Muscle of arm (tissue), 14 donors: ENCODE measurements around the gene ZIC2. TPM values are rescaled to one million over a fixed set of nuclear protein-coding genes. Genes with fewer than 3 reads are reported as not detected.
"Not testable (repeated sequence)": the region's sequence is repeated elsewhere in the genome, so short reads cannot be mapped to it uniquely, and the experiment has no call there.

Source experiments
- DNase-seq: peaks from one replicate; pipeline ENCODE4 v3.0.0-alpha.2; 2013
- long read RNA-seq, 11 donors: transcript quantifications; one replicate each; lab custom pipeline, GENCODE V29; 2026
- polyA plus RNA-seq, 12 donors: library from polyadenylated mRNA; unstranded; fragments of 120-200 nt; gene quantifications; one replicate each; pipeline ENCODE4 v1.2.1, GENCODE V29; 2013; ENCODE audit not compliant: insufficient read length in 12 of 12

ZIC2 gene
- polyA plus RNA-seq, result 1 to 10 TPM in 1 of 12 donors, under 1 TPM in 5, not detected in 6; 0.04 to 1.1 (median 0.21) TPM
- long read RNA-seq, donor 1, result 0 reads
- long read RNA-seq, donor 2, result 0 reads
- long read RNA-seq, donor 3, result 0 reads
- long read RNA-seq, donor 4, result 0 reads
- long read RNA-seq, donor 5, result 0 reads
- long read RNA-seq, donor 6, result 0 reads
- long read RNA-seq, donor 7, result 0 reads
- long read RNA-seq, donor 8, result 0 reads
- long read RNA-seq, donor 9, result 0 reads
- long read RNA-seq, donor 10, result 0 reads
- long read RNA-seq, donor 11, result 0 reads

DNA sequence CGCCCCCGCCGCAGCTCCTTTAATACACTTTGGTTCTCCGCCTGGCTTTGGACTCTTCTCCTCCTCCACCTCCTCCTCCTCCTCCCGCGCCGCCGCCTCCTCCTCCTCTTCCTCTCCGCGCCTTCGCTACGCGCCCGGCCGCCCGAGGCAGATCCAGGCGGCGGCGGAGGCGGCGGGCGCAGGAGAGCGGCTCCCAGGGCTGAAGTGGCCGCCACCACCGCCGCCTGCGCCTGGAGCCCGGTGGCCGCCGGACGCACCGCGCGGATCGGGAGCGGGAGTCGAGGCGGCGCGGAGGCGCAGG, at the start of gene ZIC2:
Gene ZIC2, plus strand, starts transcription at position 50 of the 301 bp plus-strand sequence. CDS start 281 bp downstream, outside the sequence.
- no peak for DNase-seq

DNA sequence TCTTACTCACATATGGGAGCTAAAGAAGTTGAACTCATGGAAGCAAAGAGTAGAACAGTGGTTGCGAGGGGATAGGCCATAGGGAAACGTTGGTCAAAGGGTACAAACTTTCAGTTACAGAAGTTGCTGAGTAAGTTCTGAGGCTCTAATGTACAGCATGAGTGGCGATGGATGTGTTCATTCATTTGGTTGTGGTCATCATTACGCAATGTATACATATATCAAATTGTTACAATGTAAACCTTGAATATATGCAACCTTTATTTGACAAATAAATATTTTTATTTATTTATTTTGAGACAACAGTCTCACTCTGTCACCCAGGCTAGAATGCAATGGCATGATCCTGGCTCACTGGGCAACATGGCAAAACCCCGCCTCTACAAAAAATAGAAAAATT, 48.7 kb upstream of the ZIC2 start:
- no peak for DNase-seq

GRCh38 chr13:99935772-99936171, 45.8 kb upstream of the ZIC2 start:
- no peak for DNase-seq

DNA sequence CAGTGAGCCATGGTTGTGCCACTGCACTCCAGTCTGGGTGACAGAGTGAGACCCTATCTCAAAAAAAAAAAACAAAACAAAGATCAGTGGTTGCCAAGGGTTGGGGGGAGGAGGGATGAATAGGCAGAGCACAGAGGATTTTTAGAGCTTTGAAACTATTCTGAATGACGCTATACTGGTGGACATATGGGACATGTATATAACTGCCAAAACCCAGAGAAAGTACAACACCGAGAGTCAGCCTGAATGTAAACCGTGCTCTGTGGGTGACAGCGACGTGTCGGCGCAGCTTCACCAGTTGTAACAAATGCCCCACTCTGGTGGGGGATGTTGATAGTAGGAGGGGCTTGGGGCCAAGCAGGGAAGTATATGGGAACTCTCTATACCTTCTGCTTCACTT, 42.9 kb upstream of the ZIC2 start:
- no peak for DNase-seq

DNA sequence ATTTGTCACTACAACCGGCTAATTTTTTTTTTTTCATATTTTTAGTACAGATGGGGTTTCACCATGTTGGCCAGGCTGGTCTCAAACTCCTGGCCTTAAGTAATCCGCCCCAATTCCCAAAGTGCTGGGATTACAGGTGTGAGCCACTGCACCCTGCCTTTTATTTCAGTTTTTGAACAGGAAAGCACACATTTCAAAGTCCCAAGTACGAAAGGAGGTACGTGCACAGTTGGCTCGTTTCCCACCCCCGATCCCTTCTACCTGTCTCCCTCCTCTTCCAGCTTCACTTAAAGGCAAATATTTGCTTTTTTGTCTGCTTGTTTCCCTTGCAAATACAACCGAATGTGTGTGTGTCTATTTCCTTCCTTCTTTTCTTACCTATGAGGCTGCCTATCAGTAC, 40.5 kb upstream of the ZIC2 start:
- no peak for DNase-seq

DNA sequence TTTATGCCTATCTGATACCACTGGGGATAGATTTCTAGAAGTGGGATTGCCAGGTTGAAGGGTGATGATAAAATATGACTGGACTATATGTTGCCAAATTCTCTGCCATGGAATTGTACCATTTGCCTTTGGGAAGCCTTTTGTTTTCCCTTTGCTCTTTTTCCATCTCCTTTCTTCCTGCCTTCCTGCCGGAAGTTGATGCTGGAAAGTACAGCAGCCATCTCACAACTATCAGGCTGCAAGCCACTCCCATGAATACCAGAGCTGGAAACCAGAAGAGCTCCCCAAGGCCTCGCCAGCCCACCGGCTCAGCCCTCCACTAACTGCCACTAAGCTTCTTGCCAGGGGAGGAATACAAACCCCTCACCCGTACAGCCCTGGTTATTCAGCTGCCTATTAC, 39.7 kb upstream of the ZIC2 start:
- DNase-seq, result no peak

- no peak for DNase-seq
Observed at GRCh38 chr13:99944102-99944501, 37.5 kb upstream of the ZIC2 start.

DNA sequence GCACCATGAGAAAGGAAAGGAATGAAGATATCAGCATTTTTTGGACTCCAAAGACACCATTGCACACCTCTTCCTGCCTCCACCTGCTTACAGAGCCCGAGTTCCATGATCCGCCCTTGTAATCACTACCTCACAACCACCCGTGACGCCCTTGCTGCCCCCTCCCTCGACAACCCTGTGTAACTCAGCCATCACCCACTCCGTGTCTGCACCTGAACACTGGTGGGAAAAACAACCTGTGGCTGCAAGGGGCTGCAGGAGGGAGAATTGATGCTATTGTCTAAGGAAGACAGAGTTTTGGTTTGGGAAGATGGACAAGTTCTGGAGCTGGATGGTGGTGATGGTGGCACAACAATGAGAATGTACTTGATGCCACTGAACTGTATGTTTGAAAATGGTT, 37.0 kb upstream of the ZIC2 start:
- DNase-seq, result no peak

GRCh38 chr13:99945515-99945914, 36.1 kb upstream of the ZIC2 start:
- not testable (repeated sequence) for DNase-seq

DNA sequence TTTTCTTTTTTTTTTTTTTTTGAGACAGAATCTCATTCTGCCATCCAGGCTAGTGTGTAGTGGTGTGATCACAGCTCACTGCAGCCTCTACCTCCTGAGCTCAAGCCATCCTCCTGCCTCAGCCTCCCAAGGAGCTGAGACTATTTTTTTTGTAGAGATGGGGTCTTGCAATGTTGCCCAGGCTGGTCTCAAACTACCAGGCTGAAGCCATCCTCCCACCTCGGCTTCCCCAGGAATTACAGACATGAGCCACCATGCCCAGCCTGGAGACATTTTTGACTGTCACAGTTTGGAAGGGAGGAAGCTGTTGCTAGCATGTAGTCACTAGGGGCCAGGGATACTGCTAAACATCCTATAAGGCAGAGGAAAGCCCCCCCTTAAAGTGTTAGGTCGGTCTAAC, 33.9 kb upstream of the ZIC2 start:
- DNase-seq, result no peak

DNA sequence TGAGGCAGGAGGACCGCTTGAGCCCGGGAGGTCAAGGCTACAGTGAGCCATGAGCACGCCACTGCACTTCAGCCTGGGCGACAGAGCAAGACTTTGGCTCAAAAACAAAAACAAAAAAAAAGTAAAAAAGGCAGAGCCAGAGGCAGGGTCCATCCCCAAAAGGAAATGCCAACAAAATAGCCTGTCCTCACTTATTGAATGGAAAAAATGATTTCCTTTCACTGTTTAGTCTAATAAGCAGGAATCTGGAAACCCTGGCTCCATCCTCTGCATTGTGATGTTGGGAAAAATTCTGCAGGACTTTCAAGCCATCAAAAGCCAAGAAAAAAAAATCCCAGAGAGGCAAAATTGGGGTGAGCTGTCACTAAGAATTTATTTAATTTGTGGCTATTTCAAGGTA, 33.2 kb upstream of the ZIC2 start:
- no peak for DNase-seq

DNA sequence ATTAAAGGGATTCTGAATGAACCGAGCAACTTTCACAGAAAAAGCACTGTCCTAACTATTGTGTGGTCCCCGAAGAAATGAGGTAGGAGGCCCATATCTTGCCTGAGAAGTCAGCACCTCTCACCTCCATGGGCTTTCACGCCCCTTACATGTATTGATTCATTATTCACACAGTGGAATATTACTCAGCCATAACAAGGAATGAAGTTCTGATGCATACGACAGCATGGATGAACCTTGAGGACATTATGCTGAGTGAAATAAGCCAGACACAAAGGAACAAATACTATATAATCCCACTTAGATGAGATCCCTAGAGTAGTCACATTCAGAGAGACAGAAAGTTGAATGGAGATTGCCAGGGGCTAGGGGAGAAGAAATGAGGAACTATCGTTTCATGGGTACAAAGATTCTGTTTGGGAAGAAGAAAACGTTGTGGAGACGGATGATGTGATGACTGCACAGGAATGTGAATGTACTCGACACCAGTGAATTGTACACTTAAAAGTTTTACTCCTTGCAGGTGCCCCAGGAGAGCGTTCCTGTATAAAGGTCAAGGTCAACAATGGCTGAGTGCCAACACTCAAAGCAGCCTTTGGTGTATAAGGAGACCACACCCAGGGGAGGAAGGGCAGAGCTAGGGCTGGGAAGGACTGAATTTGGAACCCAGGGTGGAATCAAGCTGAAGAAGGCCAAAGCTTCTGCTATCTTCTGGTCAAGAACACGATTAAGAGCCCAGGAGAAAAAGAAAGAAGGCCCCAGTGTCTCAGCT, 32.5 kb upstream of the ZIC2 start:
- DNase-seq, result no peak

- DNase-seq, result no peak
Observed at GRCh38 chr13:99949679-99950413, 31.7 kb upstream of the ZIC2 start.

DNA sequence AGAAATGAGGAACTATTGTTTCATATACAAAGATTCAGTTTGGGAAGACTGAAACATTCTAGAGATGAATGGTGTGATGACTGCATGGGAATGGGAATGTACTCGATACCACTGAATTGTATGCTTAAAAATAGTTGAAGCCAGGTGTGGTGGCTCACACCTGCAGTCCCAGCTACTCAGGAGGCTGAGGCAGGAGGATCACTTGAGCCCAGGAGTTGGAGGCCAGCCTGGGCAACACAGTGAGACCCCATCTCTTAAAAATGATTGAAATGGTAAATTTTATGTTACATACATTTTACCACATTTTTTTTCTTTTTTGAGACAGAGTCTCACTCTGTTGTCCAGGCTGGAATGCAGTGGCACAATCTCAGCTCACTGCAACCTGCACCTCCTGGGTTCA, 29.9 kb upstream of the ZIC2 start:
- DNase-seq, result not testable (repeated sequence)

DNA sequence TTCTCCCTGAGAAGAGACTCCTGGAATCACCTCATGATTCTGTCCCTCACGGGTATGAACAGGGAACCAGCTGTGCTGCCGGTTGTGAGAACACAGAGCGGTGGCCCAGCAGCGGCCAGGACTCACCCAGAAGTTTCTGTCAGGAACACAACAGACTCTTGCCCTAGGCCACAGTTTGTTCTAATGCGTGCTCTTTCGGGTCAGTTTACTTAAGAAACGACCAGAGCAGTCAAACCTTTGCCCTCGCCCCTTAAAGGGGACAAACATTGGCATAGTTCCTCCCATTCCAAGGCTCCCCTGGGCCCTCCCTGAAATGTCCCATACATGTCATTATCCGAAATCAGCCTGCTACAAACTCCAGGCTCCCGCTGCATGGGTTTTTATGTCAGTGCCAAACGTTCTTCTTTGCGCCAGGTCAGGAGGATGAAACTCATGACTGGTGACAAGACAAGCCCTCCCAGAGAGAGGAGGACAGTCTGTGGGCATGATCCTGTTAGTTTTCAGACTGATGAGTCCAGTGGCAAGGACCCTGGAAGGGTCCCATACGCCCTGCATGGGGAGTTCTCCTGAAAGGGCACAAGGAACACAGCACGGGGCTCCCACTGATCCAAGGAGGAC, 28.3 kb upstream of the ZIC2 start:
- DNase-seq, result no peak

GRCh38 chr13:99955107-99955746, 26.4 kb upstream of the ZIC2 start:
- no peak for DNase-seq

DNA sequence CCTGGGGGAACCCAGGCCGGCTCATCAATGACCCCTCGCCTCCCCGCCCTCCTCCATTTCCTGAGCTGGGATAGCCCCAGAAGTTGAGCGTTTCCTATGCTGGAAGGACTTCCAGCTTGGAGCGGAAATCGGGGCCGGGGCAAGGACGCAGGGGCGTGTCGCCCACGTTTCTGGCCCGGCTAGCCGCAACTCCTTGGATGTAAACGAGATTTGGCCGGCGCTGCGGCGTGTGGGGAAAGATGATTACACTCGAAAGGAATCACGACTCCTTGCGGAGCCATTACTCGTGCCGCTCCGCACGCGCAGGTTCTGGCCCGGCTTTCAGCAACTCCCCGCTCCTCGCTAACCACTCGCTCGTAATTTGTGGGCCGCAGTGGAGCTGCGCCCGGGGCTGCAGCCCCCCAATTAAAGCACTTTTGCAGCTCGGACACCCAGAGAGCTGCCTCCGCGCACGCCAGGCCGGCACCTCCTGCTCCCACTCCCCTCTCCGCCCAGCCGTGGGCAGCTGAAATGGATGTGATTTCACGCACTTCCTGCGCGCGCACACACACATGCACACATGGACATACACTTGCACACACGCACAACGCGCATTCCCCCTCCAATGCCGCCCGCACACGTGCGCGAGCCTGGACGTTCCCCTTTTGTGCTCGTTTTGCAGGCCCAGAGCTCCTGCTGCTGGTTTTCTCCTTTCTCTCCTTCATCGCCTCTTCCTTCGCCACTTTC, 25.7 kb upstream of the ZIC2 start:
- peak; percentile 66 for DNase-seq

DNA sequence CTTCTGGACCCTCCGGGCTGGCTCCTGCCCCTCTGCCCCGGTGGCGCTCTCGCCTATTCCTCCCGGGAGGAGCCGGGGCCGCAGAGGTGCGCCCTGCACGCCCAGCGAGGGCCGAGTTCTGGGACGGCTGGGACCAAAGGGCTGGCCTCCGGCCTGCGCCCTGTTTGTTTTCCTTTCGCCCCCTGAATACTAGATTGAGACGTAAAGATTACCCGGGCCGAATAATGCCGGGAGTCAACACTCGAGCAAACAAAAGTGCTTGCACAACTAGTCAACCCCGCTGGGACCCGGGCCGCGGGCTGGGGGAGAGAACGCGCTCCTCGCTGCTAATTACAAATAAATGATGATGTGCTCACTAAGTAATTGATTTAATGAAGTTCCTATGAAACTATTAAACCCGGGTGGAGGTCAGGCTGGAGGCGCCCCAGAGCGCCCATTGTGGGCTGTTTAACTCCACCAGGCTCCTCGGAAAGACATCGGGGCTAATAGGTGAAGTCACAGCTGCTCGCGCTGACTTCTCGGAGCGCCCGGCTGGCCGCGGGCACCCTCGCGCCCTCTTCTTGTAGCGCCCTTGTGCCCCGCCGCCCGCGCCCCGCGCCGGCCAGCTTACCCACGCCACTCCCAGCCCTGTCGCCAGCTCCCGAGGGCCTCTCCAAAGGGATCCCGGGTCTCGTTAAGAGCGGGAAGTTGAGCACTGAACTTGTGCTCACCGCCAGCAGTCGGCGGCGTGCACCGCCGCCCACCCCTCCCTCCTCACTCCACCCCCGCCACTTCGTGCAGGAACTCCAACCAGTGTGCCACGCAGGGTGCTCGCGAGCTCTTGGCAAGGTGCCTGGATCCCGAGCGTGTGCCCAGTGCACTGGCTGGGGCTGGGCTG, 24.9 kb upstream of the ZIC2 start:
- DNase-seq, result no peak

DNA sequence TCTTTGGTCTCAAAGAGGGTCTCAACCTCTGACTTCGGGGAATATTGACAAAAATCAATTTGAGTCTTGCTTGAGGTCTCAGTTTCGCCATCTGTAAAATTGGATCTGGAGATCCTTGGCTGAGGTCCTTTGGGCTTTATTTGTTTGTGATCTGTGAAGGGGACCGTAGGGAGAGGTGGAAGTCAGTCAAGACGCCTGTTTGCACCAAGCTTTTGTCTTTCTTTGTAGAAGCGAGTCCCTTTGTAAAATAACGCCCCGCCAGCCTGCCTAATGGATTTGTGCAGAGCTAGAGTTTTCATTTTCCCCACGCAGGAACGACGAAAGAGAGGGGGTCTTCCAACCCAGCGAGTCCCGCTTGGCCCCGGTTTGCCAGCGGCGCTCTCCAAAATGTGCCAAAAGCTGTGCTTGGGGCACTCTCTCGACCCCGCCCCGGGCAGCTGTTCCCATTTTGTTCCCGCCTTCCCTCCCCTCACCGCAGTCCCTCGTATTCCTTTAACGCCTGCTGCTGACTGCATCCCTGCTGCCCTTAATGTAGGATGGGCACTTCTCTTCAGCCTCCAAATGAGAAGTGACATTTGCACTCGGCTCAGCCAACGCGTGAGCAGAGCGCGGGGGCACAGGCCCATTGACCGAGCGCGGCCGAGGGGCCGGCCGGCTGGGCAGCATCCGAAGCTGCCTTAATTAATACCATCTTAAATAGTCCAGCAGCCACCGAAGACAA, 23.0 kb upstream of the ZIC2 start:
- DNase-seq, result no peak

DNA sequence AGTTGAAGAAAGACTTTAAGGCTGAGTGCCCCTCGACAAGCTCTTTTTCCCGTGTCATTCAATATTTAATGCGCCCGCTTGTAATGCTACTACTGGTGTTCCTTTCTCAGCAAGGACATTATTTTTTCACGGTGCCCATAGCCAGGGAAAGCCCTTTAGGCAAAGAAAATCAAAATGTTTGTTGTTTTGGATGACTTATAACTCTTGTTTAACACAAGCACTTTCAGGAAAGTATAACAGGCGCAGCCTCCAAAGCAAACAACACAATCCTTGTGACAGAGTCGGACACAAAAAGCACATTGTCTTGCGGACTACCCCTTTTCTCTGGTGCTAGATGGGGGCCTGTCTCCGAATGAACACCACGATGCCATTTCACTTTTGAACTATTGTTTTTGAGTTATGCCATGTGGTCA, 22.5 kb upstream of the ZIC2 start:
- DNase-seq, result no peak
